A549 (cell line): Measurements from ENCODE around the gene ZNF70. TPM values are rescaled to one million over a fixed set of nuclear protein-coding genes. Genes with fewer than 3 reads are reported as not detected.

Experiments used
- ATAC-seq, 2 experiments: fragments of 200-7000 bp in 1 of 2; fragments of >200 bp in 1 of 2; cut with Nextera tagmentation in 1 of 2; cut with Tn5 transposase in 1 of 2; 3 replicates each; pipeline versions ENCODE4 v1.8.0 to v1.9.1; 2018 to 2020; ENCODE audit warnings: mild to moderate bottlenecking in 1 of 2, moderate library complexity in 1 of 2
- CTCF ChIA-PET: fragments of 300-600 bp; sonication (Branson Sonifier 250); formaldehyde crosslinking; extraction: SDS; loops from one replicate; lab custom pipeline; 2021; ENCODE audit warnings: antibody characterized with exemption, inconsistent platforms; lab: Yijun Ruan, JAX
- POLR2A ChIA-PET: fragments of 350-600 bp; formaldehyde crosslinking; extraction: SDS; loops from one replicate; lab custom pipeline; 2021; ENCODE audit warnings: antibody characterized with exemption, inconsistent platforms; lab: Yijun Ruan, JAX
- DNase-seq, 2 experiments: peaks; one replicate each; pipeline versions ENCODE4 v3.0.0 to v3.0.0-alpha.2; 2011 to 2016; ENCODE audit warnings: low read depth in 1 of 2, low spot score in 1 of 2
- FAIRE-seq: peaks from 2 replicates; lab custom pipeline; 2011; peaks lifted over from hg19 to GRCh38; lab: Jason Lieb, UNC
- H3K27ac ChIP-seq, 2 experiments: fragments of >200 bp; sonication (Bioruptor Twin); formaldehyde crosslinking; 3 replicates each; pipeline ENCODE4 v1.5.1; 2016 to 2017
- H3K4me1 ChIP-seq: fragments of >200 bp; sonication (Bioruptor Twin); formaldehyde crosslinking; 3 replicates; pipeline ENCODE4 v1.6.1; 2016
- H3K4me2 ChIP-seq: fragments of >200 bp; sonication (Bioruptor Twin); formaldehyde crosslinking; 3 replicates; pipeline ENCODE4 v1.6.1; 2016
- H3K4me3 ChIP-seq: fragments of >200 bp; sonication (Bioruptor Twin); formaldehyde crosslinking; 3 replicates; pipeline ENCODE4 v1.5.1; 2016
- H3K9me3 ChIP-seq: fragments of >200 bp; sonication (Bioruptor Twin); formaldehyde crosslinking; 3 replicates; pipeline ENCODE4 v1.6.1; 2016
- EHF ChIP-seq: fragments of 250-450 bp; sonication (Bioruptor Pico); IDR thresholded peaks from 2 replicates; pipeline ENCODE4 v1.5.0; 2020; ENCODE audit warnings: mild to moderate bottlenecking
- EP300 ChIP-seq, 2 experiments: fragments of >200 bp; sonication (Bioruptor Twin); formaldehyde crosslinking; IDR thresholded peaks; 2 replicates in 1 of 2; 3 replicates in 1 of 2; pipeline ENCODE4 v1.6.1; 2016 to 2017
- ESRRA ChIP-seq: fragments of 150-350 bp; IDR thresholded peaks from 2 replicates; pipeline ENCODE4 v1.6.1; 2014; ENCODE audit warnings: mild to moderate bottlenecking, low read length, borderline replicate concordance
- FOSB ChIP-seq: fragments of 250-450 bp; sonication (Bioruptor Pico); IDR thresholded peaks from 2 replicates; pipeline ENCODE4 v1.5.0; 2020; ENCODE audit warnings: mild to moderate bottlenecking, moderate library complexity
- FOSL2 ChIP-seq, 2 experiments: fragments of 450-650 bp in 1 of 2; fragments of >200 bp in 1 of 2; sonication (Bioruptor Twin) in 1 of 2; formaldehyde crosslinking; IDR thresholded peaks; 2 replicates each; pipeline versions ENCODE4 v1.5.0 to v1.6.1; 2016 to 2020; ENCODE audit warnings: mild to moderate bottlenecking in 1 of 2, moderate library complexity in 1 of 2
- GATA3 ChIP-seq: IDR thresholded peaks from 2 replicates; pipeline ENCODE4 v1.6.1; 2012; ENCODE audit warnings: borderline replicate concordance
- HOXA7 ChIP-seq: fragments of 250-450 bp; sonication (Bioruptor Pico); IDR thresholded peaks from 2 replicates; pipeline ENCODE4 v1.5.0; 2020; ENCODE audit warnings: mild to moderate bottlenecking, moderate library complexity
- HOXB5 ChIP-seq: fragments of 250-450 bp; sonication (Bioruptor Pico); IDR thresholded peaks from 2 replicates; pipeline ENCODE4 v1.5.0; 2020; ENCODE audit warnings: mild to moderate bottlenecking, moderate library complexity
- JUN ChIP-seq, 2 experiments: fragments of >200 bp; sonication (Bioruptor Twin); formaldehyde crosslinking; IDR thresholded peaks; 2 replicates in 1 of 2; 3 replicates in 1 of 2; pipeline ENCODE4 v1.6.1; 2016 to 2017
- JUNB ChIP-seq: fragments of >200 bp; sonication (Bioruptor Twin); formaldehyde crosslinking; IDR thresholded peaks from 2 replicates; pipeline ENCODE4 v1.6.1; 2016
- MAFK ChIP-seq: fragments of 450-650 bp; IDR thresholded peaks from 2 replicates; pipeline ENCODE4 v1.6.1; 2014; ENCODE audit not compliant: partially characterized antibody
- PHF8 ChIP-seq: fragments of 200-600 bp; sonication (generic); IDR thresholded peaks from 2 replicates; pipeline ENCODE4 v1.6.1; 2016; ENCODE audit warnings: low read depth, mild to moderate bottlenecking, antibody characterized with exemption, moderate library complexity, borderline replicate concordance
- POLR2A ChIP-seq: IDR thresholded peaks from 2 replicates; pipeline ENCODE4 v1.6.1; 2012; ENCODE audit warnings: mild to moderate bottlenecking, low read length
- POLR2AphosphoS2 ChIP-seq: conservative IDR thresholded peaks from 2 replicates; pipeline ENCODE4 v1.6.1; 2012; ENCODE audit warnings: low read length, improper control_type of control experiment, inconsistent platforms
- RAD21 ChIP-seq, 2 experiments: fragments of >200 bp in 1 of 2; sonication (Bioruptor Twin) in 1 of 2; formaldehyde crosslinking in 1 of 2; IDR thresholded peaks in 1 of 2; conservative IDR thresholded peaks in 1 of 2; 2 replicates in 1 of 2; 3 replicates in 1 of 2; pipeline ENCODE4 v1.6.1; 2012 to 2018; ENCODE audit warnings: inconsistent platforms in 1 of 2
- RARB ChIP-seq: fragments of 250-450 bp; sonication (Bioruptor Pico); IDR thresholded peaks from 2 replicates; pipeline ENCODE4 v1.8.0; 2021; ENCODE audit warnings: mild to moderate bottlenecking, moderate library complexity
- SREBF2 ChIP-seq: fragments of 450-650 bp; IDR thresholded peaks from 2 replicates; pipeline ENCODE4 v1.6.1; 2014; ENCODE audit warnings: mild to moderate bottlenecking, moderate library complexity
- ZC3H11A ChIP-seq: fragments of 450-650 bp; IDR thresholded peaks from 2 replicates; pipeline ENCODE4 v1.6.1; 2014; ENCODE audit warnings: antibody characterized with exemption, mild to moderate bottlenecking
- ZSCAN20 ChIP-seq: fragments of 250-450 bp; sonication (Bioruptor Pico); IDR thresholded peaks from 2 replicates; pipeline ENCODE4 v1.8.0; 2022; ENCODE audit warnings: mild to moderate bottlenecking, moderate library complexity
- WGBS: methylation state at CpG from one replicate; pipeline ENCODE4 v1.1.6; 2017; ENCODE audit errors: missing lambda C conversion rate; 5-methylcytosine and 5-hydroxymethylcytosine counted together
- polyA plus RNA-seq, 4 experiments: library from polyadenylated mRNA; depleted of rRNA in 3 of 4; stranded (reverse); fragments of >200 nt; fragmentation: RNase III in 1 of 4; extraction: RNeasy Plus Mini Kit Qiagen cat#74134 plus additional on column Dnase treatment in 1 of 4; gene quantifications; 2 replicates in 3 of 4; 3 replicates in 1 of 4; pipeline ENCODE4 v1.2.3, GENCODE V29; 2011 to 2017
- TF ChIP-seq, protein P1 (sequence below): fragments of 150-350 bp; IDR thresholded peaks from 2 replicates; pipeline ENCODE4 v1.6.1; 2014; ENCODE audit warnings: low read depth, mild to moderate bottlenecking, low read length
- TF ChIP-seq, protein P2 (sequence below): fragments of 200-600 bp; sonication (generic); IDR thresholded peaks from 2 replicates; pipeline ENCODE4 v1.6.1; 2016; ENCODE audit warnings: antibody characterized with exemption, mild to moderate bottlenecking, moderate library complexity

ZNF70 gene
- polyA plus RNA-seq, 2 of the 4 experiments (the other 2 are of a cell fraction), result 0.88 to 1.2 TPM

GRCh38 chr22:23698673-23699235 is 52.2 kb downstream of the ZNF70 start:
- 86% methylated on average over 6 of the region's 10 CpGs for WGBS
- no peak for TF ChIP-seq HOXB5 (CRISPR knock-in tag)
- no peak for TF ChIP-seq HOXA7
- no peak for TF ChIP-seq GATA3
- TF ChIP-seq MAFK, result no peak
- no peak for TF ChIP-seq JUN (IDR thresholded peaks at IDR 0.05)
- TF ChIP-seq EHF (CRISPR knock-in tag), result no peak
- TF ChIP-seq FOSB (CRISPR knock-in tag), result no peak
- TF ChIP-seq, protein P1, sequence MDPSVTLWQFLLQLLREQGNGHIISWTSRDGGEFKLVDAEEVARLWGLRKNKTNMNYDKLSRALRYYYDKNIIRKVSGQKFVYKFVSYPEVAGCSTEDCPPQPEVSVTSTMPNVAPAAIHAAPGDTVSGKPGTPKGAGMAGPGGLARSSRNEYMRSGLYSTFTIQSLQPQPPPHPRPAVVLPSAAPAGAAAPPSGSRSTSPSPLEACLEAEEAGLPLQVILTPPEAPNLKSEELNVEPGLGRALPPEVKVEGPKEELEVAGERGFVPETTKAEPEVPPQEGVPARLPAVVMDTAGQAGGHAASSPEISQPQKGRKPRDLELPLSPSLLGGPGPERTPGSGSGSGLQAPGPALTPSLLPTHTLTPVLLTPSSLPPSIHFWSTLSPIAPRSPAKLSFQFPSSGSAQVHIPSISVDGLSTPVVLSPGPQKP, result no peak
- no peak for TF ChIP-seq RARB
- no peak for TF ChIP-seq SREBF2
- TF ChIP-seq POLR2A, result no peak
- no peak for TF ChIP-seq POLR2AphosphoS2
- TF ChIP-seq, protein P2, sequence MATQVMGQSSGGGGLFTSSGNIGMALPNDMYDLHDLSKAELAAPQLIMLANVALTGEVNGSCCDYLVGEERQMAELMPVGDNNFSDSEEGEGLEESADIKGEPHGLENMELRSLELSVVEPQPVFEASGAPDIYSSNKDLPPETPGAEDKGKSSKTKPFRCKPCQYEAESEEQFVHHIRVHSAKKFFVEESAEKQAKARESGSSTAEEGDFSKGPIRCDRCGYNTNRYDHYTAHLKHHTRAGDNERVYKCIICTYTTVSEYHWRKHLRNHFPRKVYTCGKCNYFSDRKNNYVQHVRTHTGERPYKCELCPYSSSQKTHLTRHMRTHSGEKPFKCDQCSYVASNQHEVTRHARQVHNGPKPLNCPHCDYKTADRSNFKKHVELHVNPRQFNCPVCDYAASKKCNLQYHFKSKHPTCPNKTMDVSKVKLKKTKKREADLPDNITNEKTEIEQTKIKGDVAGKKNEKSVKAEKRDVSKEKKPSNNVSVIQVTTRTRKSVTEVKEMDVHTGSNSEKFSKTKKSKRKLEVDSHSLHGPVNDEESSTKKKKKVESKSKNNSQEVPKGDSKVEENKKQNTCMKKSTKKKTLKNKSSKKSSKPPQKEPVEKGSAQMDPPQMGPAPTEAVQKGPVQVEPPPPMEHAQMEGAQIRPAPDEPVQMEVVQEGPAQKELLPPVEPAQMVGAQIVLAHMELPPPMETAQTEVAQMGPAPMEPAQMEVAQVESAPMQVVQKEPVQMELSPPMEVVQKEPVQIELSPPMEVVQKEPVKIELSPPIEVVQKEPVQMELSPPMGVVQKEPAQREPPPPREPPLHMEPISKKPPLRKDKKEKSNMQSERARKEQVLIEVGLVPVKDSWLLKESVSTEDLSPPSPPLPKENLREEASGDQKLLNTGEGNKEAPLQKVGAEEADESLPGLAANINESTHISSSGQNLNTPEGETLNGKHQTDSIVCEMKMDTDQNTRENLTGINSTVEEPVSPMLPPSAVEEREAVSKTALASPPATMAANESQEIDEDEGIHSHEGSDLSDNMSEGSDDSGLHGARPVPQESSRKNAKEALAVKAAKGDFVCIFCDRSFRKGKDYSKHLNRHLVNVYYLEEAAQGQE, result no peak
- no peak for TF ChIP-seq PHF8
- no peak for TF ChIP-seq ESRRA
- no peak for TF ChIP-seq RAD21 (conservative IDR thresholded peaks at IDR 0.05 in 1 of 2, IDR thresholded peaks at IDR 0.05 in 1 of 2)
- no peak for TF ChIP-seq FOSL2 (IDR thresholded peaks at IDR 0.05)
- no peak for TF ChIP-seq FOSL2 (CRISPR knock-in tag; IDR thresholded peaks at IDR 0.05)
- TF ChIP-seq EP300 (IDR thresholded peaks at IDR 0.05), result no peak
- TF ChIP-seq ZC3H11A, result no peak
- no peak for TF ChIP-seq ZSCAN20

DNA sequence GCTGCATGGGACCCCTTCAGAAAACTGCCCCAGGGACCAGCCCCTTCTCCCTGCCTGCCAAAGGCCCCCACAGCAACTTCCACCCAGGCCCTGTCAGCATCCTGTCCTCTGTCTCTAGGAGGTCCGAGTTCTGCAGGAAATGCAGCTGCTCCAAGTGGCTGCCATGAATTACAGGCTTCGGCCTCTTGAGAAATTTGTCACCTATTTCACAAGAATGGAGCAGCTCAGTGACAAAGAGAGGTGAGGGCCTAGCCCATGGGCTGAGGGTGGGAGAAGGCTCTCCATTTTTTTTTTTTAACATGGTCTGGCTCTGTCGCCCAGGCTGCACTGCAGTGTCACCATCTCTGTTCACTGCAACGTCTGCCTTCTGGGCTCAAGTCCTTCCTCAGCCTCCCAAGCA is 52.8 kb downstream of the ZNF70 start:
- WGBS, result 88% methylated on average over 4 of the region's 4 CpGs
- no peak for TF ChIP-seq JUNB
- no peak for TF ChIP-seq FOSL2 (IDR thresholded peaks at IDR 0.05)
- no peak for TF ChIP-seq FOSL2 (CRISPR knock-in tag; IDR thresholded peaks at IDR 0.05)
- Histone ChIP-seq H3K4me3 (no peak overlapping the region), H3K4me2 (no peak overlapping the region), H3K9me3 (no peaks in the 10 kb centered on the region), H3K27ac (no peak overlapping the region), H3K4me1 (peaks cover 5% of the 10 kb centered on the region; the same call in 1 of the 3 replicates)
- CTCF ChIA-PET, result no interaction called here
- DNase-seq (no peak), FAIRE-seq (no peak), ATAC-seq (no peak)
- POLR2A ChIA-PET, result interaction anchor here (0.7 kb wide), 1 partner anchor 114 kb away, joined by 3 read pairs; no protein-coding TSS in a partner anchor

More at GRCh38 chr22:23698673-23699235, 52.2 kb downstream of the ZNF70 start:
- Histone ChIP-seq H3K4me3 (no peak overlapping the region), H3K4me1 (peaks cover 5% of the 10 kb centered on the region; the same call in 1 of the 3 replicates), H3K27ac (no peak overlapping the region), H3K9me3 (no peaks in the 10 kb centered on the region), H3K4me2 (no peak overlapping the region)
- DNase-seq (no peak), ATAC-seq (no peak), FAIRE-seq (no peak)
- CTCF ChIA-PET, result no interaction called here
- POLR2A ChIA-PET, result no interaction called here
